K562 (cell line): ENCODE results near the gene DCXR. TPM values are rescaled to one million over a fixed set of nuclear protein-coding genes. Genes with fewer than 3 reads are reported as not detected.

Experiments
- BRD4 ChIP-seq: fragments of 200-600 bp; sonication (generic); IDR thresholded peaks from 2 replicates; pipeline ENCODE4 v1.6.1; 2017; ENCODE audit warnings: inconsistent platforms
- CTCFL ChIP-seq: IDR thresholded peaks from 2 replicates; pipeline ENCODE4 v1.6.1; 2011; ENCODE audit warnings: borderline replicate concordance, low read depth, mild to moderate bottlenecking, moderate library complexity, low read length; ENCODE audit not compliant: insufficient read depth, poor library complexity, severe bottlenecking
- GABPB2 ChIP-seq: fragments of 250-450 bp; sonication (Bioruptor Pico); conservative IDR thresholded peaks from 2 replicates; pipeline ENCODE4 v1.5.1; 2021; ENCODE audit warnings: mild to moderate bottlenecking
- GATAD2A ChIP-seq: fragments of 450-650 bp; IDR thresholded peaks from 2 replicates; pipeline ENCODE4 v1.6.1; 2017
- HMG20A ChIP-seq: fragments of 450-650 bp; formaldehyde crosslinking; conservative IDR thresholded peaks from 2 replicates; pipeline ENCODE4 v1.4.0; 2020; ENCODE audit warnings: mild to moderate bottlenecking, mixed read lengths
- HMGN3 ChIP-seq: IDR thresholded peaks from 2 replicates; pipeline ENCODE4 v1.6.1; 2011; ENCODE audit warnings: borderline replicate concordance, low read depth, mild to moderate bottlenecking, mixed read lengths, low read length; ENCODE audit not compliant: insufficient read length; ENCODE audit errors: extremely low read depth
- KAT7 ChIP-seq: sonication (generic); formaldehyde crosslinking; IDR thresholded peaks from 2 replicates; pipeline ENCODE4 v1.8.0; 2022; ENCODE audit warnings: missing genetic modification reagents, mild to moderate bottlenecking, borderline replicate concordance
- NBN ChIP-seq: fragments of 450-650 bp; IDR thresholded peaks from 2 replicates; pipeline ENCODE4 v1.6.1; 2016; ENCODE audit warnings: low read depth, mild to moderate bottlenecking
- NCOR1 ChIP-seq: fragments of 450-650 bp; IDR thresholded peaks from 2 replicates; pipeline ENCODE4 v1.6.1; 2016; ENCODE audit warnings: mild to moderate bottlenecking, moderate library complexity
- NUFIP1 ChIP-seq: fragments of 450-650 bp; IDR thresholded peaks from 2 replicates; pipeline ENCODE4 v1.6.1; 2018; ENCODE audit not compliant: partially characterized antibody
- RBBP5 ChIP-seq: fragments of 200-600 bp; sonication (generic); IDR thresholded peaks from 2 replicates; pipeline ENCODE4 v1.6.1; 2012; ENCODE audit warnings: borderline replicate concordance, mild to moderate bottlenecking, low read length, control low read depth, inconsistent platforms; ENCODE audit not compliant: insufficient read depth, poor library complexity, severe bottlenecking
- RBM34 ChIP-seq: fragments of 200-400 bp; formaldehyde crosslinking; IDR thresholded peaks from 2 replicates; pipeline ENCODE4 v1.6.1; 2018; ENCODE audit warnings: low read length, borderline replicate concordance; ENCODE audit not compliant: insufficient read depth
- SMC3 ChIP-seq: conservative IDR thresholded peaks from 2 replicates; pipeline ENCODE4 v1.6.1; 2011; ENCODE audit warnings: low read depth, low read length, improper control_type of control experiment; ENCODE audit not compliant: insufficient read depth
- STAT6 ChIP-seq: sonication (generic); formaldehyde crosslinking; IDR thresholded peaks from 2 replicates; pipeline ENCODE4 v1.8.1; 2023; ENCODE audit warnings: mild to moderate bottlenecking, missing genetic modification reagents
- ZNF124 ChIP-seq: sonication (generic); formaldehyde crosslinking; IDR thresholded peaks from 2 replicates; pipeline ENCODE4 v1.8.1; 2022; ENCODE audit warnings: missing genetic modification reagents
- ZNF224 ChIP-seq: sonication (generic); formaldehyde crosslinking; IDR thresholded peaks from 2 replicates; pipeline ENCODE4 v1.8.0; 2022; ENCODE audit warnings: mild to moderate bottlenecking, missing genetic modification reagents
- ZZZ3 ChIP-seq: fragments of 450-650 bp; IDR thresholded peaks from 2 replicates; pipeline ENCODE4 v1.6.1; 2016; ENCODE audit warnings: antibody characterized with exemption, mild to moderate bottlenecking, moderate library complexity
- polyA plus RNA-seq, 8 experiments: library from polyadenylated mRNA; depleted of rRNA in 4 of 8; stranded (reverse) in 5 of 8; unstranded in 3 of 8; fragments of >200 nt; fragmentation: Nextera tagmentation in 2 of 8; fragmentation: Illumina TruSeq in 1 of 8; extraction: Ambion mirVana in 2 of 8; extraction: Trizol in 1 of 8; gene quantifications; 2 replicates each; pipeline versions ENCODE4 v1.2.1 to v1.2.3, GENCODE V29; 2011 to 2014; ENCODE audit warnings: inconsistent platforms in 1 of 8, missing spikeins in 1 of 8
- total RNA-seq, 7 experiments: library from RNA; depleted of rRNA in 6 of 7; stranded (reverse); fragments of >200 nt in 6 of 7; fragmentation: Illumina TruSeq in 2 of 7; extraction: Trizol in 2 of 7; gene quantifications; 2 replicates each; pipeline versions ENCODE4 v1.2.1 to v1.2.3, GENCODE V29; 2011 to 2021; ENCODE audit warnings: low replicate concordance in 1 of 7
- TF ChIP-seq, protein P1 (sequence below): fragments of 450-650 bp; IDR thresholded peaks from 2 replicates; pipeline ENCODE4 v1.6.1; 2016; ENCODE audit warnings: borderline replicate concordance
- TF ChIP-seq, protein P2 (sequence below), 2 experiments: fragments of 450-650 bp in 1 of 2; sonication (generic) in 1 of 2; formaldehyde crosslinking; conservative IDR thresholded peaks; 2 replicates each; pipeline versions ENCODE4 v1.4.0 to v1.8.1; 2020 to 2022; ENCODE audit warnings: mild to moderate bottlenecking in 1 of 2, missing genetic modification reagents in 1 of 2

DCXR gene
- total and polyA plus RNA-seq, 9 of the 15 experiments (the other 6 are each of a cell fraction or from before 2014, with no cell fraction given) = 21.3 to 274 (median 156) TPM

GRCh38 chr17:82037092-82037888, at the start of gene DCXR (continued):
- TF ChIP-seq, protein P1, sequence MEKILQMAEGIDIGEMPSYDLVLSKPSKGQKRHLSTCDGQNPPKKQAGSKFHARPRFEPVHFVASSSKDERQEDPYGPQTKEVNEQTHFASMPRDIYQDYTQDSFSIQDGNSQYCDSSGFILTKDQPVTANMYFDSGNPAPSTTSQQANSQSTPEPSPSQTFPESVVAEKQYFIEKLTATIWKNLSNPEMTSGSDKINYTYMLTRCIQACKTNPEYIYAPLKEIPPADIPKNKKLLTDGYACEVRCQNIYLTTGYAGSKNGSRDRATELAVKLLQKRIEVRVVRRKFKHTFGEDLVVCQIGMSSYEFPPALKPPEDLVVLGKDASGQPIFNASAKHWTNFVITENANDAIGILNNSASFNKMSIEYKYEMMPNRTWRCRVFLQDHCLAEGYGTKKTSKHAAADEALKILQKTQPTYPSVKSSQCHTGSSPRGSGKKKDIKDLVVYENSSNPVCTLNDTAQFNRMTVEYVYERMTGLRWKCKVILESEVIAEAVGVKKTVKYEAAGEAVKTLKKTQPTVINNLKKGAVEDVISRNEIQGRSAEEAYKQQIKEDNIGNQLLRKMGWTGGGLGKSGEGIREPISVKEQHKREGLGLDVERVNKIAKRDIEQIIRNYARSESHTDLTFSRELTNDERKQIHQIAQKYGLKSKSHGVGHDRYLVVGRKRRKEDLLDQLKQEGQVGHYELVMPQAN = peak; percentile 94
- no peak for TF ChIP-seq NCOR1
- TF ChIP-seq SMC3 = peak; percentile 58
- TF ChIP-seq ZZZ3 = no peak
- TF ChIP-seq CTCFL = peak; percentile 72
- no peak for TF ChIP-seq GABPB2
- no peak for TF ChIP-seq HMG20A (CRISPR knock-in tag)
- TF ChIP-seq BRD4 = peak; percentile 65; the same call in 1 of the 2 replicates
- TF ChIP-seq ZNF124 (CRISPR knock-in tag) = 0 out of 2 replicates have a peak, but pooled peaks have one; percentile 66
- TF ChIP-seq, protein P2, sequence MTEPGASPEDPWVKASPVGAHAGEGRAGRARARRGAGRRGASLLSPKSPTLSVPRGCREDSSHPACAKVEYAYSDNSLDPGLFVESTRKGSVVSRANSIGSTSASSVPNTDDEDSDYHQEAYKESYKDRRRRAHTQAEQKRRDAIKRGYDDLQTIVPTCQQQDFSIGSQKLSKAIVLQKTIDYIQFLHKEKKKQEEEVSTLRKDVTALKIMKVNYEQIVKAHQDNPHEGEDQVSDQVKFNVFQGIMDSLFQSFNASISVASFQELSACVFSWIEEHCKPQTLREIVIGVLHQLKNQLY (CRISPR knock-in tag; conservative IDR thresholded peaks at IDR 0.05) = 0 out of 4 replicates have a peak, but pooled peaks of 1 of the 2 experiments have one; percentile 29
- no peak for TF ChIP-seq ZNF224
- TF ChIP-seq HMGN3 = peak; percentile 89
- peak; percentile 31 for TF ChIP-seq NUFIP1
- peak; percentile 83; the same call in 1 of the 2 replicates for TF ChIP-seq GATAD2A
- TF ChIP-seq NBN = peak; percentile 26; the same call in 1 of the 2 replicates
- no peak; the same call in none of the 2 replicates for TF ChIP-seq STAT6 (CRISPR knock-in tag)
- TF ChIP-seq RBM34 = peak; percentile 83; the same call in 1 of the 2 replicates
- TF ChIP-seq KAT7 (CRISPR knock-in tag) = no peak
- peak; percentile 43 for TF ChIP-seq RBBP5
